ENCODE results near the gene SLC7A7. TPM values are rescaled to one million over a fixed set of nuclear protein-coding genes. Genes with fewer than 3 reads are reported as not detected.
"Not testable (repeated sequence)": the region's sequence is repeated elsewhere in the genome, so short reads cannot be mapped to it uniquely, and the experiment has no call there.

The SLC7A7 gene
- polyA plus RNA-seq (ENCODE audit: insufficient read length) = 32.7 TPM

- DNase-seq = peak; percentile 68
These were observed at the start of gene SLC7A7 for GRCh38 chr14:22814941-22815713. SLC7A7 (minus strand) TSS chr14:22815435; CDS start chr14:22813398, 2,037 bp downstream.

GRCh38 chr14:22864979-22865378 is 49.7 kb upstream of the SLC7A7 start:
- no peak for DNase-seq

- DNase-seq = no peak
These were observed 46.4 kb upstream of the SLC7A7 start for GRCh38 chr14:22861651-22862050.

- not testable (repeated sequence) for DNase-seq
These were observed 45.1 kb upstream of the SLC7A7 start for GRCh38 chr14:22860377-22860776.

- DNase-seq = no peak
These were observed 41.2 kb upstream of the SLC7A7 start for GRCh38 chr14:22856428-22856827.

- no peak for DNase-seq
These were observed 39.9 kb upstream of the SLC7A7 start for GRCh38 chr14:22854963-22855724.

GRCh38 chr14:22854296-22854695 is 39.1 kb upstream of the SLC7A7 start:
- DNase-seq = not testable (repeated sequence)

GRCh38 chr14:22852940-22853767 is 37.9 kb upstream of the SLC7A7 start:
- peak; percentile 89 for DNase-seq

GRCh38 chr14:22852599-22852939 is 37.3 kb upstream of the SLC7A7 start:
- DNase-seq = no peak

GRCh38 chr14:22852178-22852577 is 36.9 kb upstream of the SLC7A7 start:
- not testable (repeated sequence) for DNase-seq

- DNase-seq = peak; percentile 89
These were observed 35.9 kb upstream of the SLC7A7 start for GRCh38 chr14:22850944-22851764.

GRCh38 chr14:22849212-22849819 is 34.1 kb upstream of the SLC7A7 start:
- peak; percentile 85 for DNase-seq

GRCh38 chr14:22848351-22849164 is 33.3 kb upstream of the SLC7A7 start:
- peak; percentile 94 for DNase-seq

GRCh38 chr14:22847661-22848341 is 32.6 kb upstream of the SLC7A7 start:
- no peak for DNase-seq

GRCh38 chr14:22846811-22847307 is 31.6 kb upstream of the SLC7A7 start:
- DNase-seq = no peak

- no peak for DNase-seq
These were observed 30.8 kb upstream of the SLC7A7 start for GRCh38 chr14:22845821-22846625.

- DNase-seq = no peak
These were observed 29.8 kb upstream of the SLC7A7 start for GRCh38 chr14:22845103-22845394.

- DNase-seq = no peak
These were observed 29.2 kb upstream of the SLC7A7 start for GRCh38 chr14:22844221-22845102.
